NCI-H146 (cell line): ENCODE measurements around the gene LCN10.

ENCODE experiments used
- DNase-seq: peaks from one replicate; lab custom pipeline; 2025; lab: John Stamatoyannopoulos, UW

LCN10 gene

DNA sequence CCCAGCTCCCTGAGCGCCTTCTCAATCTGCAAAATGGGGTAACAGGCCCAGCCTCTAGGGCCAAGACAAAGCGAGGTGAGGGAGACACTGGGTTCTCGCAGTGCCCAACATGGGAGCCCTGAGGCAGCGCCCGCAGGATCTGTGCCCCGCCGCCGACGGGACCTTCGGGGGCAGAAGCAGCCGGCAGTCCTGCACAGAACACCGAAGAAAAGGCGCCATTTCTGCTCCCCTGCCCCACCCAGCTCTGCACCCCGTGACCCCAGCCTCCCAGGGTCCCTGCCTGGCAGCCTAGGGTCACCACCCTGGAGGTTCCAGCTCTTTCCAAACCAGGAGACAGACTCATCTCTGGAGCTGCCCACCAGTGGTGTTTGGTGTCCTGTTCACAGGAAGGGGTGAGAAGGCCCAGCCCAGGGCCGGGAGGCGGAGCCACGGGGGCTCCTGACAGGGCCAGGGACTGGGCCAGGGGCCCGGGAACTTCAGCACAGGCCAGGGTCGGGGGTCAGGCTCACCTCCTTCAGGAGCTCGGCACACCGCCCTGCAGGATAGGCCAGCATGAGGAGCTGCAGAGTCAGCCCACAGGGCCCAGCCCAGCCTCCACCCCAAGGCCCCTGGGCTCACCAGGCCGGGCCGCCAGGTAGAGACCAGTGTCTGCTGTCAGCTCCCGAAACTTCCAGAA lies 12.0 kb upstream of the LCN10 start:
- no peak for DNase-seq

DNA sequence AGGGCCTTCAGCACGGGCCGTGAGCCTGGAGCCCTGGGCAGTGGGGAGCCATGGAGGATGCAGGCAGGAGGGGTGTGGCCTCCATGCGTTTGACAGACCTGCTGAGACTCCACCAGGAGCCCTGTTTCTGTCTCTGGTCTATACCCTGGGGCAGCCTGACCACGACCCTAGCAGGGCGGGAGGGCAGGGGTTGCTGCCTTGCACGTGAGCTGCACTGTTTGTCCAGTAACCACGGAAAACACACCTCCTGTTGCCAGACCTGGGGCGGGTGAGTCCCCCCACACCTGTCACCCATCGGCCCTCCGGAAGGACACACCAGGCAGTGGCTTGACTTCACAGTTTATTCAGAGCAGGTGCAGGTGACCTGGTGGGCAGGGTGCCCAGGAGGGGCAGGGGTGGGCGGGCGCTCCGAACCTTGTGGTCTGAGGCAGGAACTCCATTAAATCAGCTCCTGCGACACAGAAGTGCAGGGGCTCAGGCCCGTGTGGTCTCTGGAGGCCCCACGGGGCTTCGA lies 11.4 kb upstream of the LCN10 start:
- DNase-seq, result peak; percentile 85

DNA sequence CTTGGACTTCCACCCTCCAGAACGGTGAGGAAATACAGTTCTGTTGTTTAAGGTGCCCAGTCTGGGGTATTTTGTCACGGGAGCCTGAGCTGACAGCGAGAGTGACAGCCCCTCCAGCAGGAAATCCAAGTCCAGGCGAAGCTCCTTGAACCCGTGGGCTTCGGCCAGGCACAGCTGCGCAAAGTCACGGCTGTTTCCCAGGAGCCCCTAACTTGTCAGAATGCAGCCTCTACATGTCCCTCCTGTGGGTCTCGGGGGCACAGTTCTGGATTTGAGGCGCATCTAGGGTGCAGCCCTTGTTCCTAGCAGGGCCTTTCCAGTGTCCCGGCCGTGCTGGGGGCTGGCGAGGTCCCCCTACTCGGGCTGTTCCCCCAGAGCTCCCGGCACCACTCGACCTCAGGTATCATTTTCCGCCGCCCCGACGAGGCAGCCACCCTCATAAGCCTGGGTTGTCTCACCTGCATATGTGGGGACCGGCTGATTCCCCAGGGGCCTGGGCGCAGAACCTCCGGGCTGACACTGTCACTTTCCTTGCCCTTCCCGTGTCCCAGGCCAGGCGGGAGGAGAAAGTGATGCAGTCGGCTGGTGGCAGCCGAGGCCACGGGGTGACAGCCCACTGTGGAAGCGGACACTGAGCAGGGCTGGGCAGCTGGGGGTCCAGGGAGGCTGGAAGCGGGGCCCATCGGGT lies 10.8 kb upstream of the LCN10 start:
- DNase-seq, result no peak

DNA sequence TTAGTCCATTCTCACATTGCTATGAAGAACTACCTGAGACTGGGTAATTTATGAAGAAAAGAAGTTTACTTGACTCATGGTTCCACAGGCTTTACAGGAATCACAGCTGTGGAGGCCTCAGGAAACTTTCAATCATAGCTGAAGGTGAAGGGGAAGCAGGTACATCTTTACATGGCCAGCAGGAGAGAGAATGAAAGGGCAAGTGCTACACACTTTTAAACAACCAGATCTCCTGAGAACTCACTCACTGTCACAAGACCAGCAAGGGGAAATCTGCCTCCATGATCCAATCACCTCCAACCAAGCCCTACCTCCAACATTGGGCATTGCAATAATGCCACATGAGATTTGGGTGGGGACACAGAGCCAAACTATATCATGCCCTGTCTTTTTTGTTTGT lies 9.1 kb upstream of the LCN10 start:
- no peak for DNase-seq

DNA sequence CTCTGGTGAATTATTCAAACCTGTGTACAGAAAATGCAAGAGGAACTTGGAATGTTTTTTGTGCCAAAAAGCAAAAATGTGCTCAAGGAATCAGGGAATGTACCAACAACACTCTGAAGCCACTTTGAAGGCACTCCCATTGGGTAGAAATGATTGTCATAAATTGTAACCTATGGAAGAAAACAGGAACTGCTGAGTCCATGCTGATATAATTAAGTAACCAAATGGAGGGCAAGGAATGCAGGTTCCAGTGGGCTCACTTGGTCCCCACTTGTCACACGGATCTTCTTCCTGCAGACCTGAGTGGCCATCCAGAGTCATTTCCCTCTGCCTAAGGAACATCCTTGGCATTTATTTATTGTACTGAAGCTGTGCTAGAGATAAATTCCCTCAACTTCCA lies 8.5 kb upstream of the LCN10 start:
- no peak for DNase-seq

DNA sequence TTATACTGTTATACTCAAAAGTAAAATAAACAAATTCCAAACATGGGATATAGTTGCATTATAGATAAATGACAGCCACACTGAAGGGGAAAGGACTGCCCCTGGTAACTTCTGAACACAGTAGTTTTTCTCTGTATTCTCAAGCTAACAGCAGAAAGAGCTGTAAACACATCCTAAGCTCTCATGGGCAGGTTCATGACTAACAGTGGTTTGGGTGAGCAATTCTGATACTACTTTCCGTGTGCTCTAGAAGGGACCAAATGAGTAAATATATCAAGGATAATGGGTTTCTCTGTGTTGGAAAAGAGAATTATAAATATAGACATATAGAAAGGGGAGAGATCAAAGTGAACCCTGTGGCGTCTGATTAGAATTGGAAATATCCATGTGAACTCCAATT lies 7.8 kb upstream of the LCN10 start:
- DNase-seq, result no peak

DNA sequence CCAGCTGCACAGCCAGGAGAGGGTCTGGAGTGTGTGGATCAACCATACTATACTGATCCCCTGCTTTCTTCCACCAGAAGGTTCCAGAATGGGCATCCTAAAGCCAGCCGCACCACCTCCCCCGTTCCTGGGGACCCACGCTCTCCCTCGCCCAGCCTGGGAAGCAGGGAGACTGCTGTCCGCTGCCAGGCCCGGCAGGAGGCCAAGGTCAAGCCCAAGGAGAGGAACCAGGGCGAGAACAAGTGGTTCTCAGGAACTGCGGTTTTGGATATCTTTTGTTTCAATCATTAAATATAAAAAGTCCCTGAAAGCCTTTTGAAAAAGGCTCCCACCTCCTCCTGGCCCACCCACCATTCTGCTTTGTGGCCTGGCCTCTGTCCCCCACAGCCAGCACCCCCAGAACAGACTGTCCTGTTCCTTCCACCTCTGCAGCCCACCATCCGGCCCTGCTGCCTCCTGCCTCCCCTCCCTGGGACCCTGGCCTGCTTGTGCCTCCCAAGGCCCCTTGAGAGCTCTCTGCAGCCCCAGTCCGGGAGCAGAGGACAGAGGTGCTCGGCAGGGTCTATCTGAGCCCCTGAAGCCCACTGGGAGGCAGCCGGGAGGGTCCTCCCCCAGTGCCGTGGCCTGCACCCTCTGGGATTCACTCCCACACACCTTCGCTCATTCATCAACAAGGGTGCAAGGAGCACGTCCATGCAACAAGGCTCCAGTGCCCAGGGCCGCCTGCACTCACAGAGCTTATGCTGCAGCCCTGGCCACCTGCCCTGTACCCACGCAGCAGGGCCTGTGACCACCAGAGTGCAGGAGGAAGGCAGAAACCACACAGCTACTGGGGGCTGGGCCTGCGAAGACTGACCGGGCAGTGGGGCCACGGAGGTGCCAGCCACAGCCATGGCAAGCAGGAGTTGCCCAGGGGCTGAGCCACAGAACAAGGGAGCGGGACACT lies 6.2 kb upstream of the LCN10 start:
- no peak for DNase-seq

DNA sequence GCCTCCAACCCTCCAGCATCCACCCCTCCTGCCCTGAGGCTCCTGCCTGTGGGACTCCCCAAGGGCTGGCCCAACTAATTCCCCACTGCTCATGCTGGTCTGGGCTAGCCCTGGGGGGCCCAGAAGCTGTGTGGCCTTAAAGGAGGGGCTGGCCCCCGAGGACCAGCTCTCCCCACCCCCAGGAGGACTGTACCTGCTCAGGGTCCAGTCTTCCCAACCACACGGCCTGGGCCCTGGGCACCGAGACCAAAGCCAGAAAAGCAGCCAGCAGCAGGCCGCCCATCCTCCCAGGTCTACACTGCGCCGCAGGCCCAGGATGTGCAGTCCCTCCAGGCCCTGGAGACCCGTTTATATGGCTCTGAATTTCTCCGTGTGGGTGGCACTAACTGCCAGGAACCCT lies 5.5 kb upstream of the LCN10 start, which contains the start of gene LCN6:
Gene LCN6, minus strand, starts transcription at position 325 of the 400 bp plus-strand sequence. Its CDS starts 42 bp downstream, at position 283.
- no peak for DNase-seq

DNA sequence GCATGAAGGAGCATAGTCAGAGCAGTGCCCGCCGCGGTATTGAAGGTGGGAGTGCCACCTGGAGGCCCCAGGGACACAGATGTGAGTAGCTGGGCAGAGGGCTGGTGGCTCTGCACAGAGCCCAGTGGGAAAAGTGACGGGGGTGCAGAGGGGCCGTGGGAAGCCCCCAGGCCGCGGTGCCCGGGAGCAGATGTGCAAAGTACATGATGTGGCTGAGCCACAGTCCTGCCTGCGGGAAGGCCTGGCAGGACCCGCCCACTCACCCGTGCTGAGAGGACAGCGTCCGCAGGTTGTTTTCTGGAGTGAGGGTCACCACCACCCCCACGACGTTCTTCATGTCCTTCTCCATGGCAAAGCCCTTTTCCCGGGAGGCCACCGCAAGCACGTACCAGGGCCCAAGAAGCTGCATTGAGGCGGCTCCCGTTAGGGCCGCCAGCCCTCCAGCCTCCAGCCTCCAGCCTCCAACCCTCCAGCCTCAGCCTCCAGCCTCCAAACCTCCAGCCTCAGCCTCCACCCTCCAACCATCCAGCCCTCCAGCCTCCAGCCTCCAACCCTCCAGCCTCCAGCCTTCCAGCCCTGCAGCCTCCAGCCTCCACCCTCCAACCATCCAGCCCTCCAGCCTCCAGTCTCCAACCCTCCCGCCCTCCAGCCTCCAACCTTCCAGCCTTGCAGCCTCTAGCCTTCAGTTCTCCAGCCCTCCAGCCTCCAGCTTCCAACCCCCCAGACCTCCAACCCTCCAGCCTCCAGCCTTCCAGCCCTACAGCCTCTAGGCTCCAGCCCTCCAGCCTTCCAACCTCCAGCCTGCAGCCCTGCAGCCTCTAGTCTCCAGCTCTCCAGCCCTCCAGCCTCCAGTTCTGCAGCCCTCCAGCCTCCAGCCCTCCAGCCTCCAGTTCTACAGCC lies 4.7 kb upstream of the LCN10 start:
- DNase-seq, result no peak

DNA sequence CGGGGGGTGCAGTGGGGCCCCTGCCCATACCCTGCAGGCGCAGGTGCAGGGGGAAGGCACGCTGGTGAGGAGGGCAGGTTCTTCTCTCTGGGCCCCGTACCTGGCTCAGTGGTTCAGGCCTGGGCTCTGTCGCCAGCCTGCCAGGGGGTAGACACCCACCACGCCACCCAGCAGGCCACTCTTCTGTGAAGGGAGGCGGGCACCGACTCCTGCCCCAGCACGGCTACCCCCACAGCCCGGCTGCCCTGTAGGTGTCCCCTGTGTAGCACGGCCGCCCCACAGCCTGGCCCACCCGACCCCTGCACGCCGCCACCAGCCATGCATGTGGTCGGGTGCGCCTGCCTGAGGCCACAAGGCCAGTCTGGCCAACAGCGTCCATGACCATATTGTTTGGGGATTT lies 3.9 kb upstream of the LCN10 start:
- no peak for DNase-seq

DNA sequence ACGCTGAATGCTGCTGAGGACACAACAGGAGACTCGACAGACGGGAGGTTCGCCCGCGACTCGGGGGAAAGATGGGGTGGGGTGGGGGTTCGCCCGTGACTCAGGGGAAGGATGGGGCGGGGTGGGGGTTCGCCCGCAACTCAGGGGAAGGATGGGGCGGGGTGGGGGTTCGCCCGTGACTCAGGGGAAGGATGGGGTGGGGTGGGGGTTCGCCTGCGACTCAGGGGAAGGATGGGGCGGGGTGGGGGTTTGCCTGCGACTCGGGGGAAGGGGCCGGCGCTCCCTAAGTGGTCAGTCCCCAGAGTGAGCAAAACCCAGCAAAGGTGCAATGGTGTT lies 3.4 kb upstream of the LCN10 start:
- no peak for DNase-seq

DNA sequence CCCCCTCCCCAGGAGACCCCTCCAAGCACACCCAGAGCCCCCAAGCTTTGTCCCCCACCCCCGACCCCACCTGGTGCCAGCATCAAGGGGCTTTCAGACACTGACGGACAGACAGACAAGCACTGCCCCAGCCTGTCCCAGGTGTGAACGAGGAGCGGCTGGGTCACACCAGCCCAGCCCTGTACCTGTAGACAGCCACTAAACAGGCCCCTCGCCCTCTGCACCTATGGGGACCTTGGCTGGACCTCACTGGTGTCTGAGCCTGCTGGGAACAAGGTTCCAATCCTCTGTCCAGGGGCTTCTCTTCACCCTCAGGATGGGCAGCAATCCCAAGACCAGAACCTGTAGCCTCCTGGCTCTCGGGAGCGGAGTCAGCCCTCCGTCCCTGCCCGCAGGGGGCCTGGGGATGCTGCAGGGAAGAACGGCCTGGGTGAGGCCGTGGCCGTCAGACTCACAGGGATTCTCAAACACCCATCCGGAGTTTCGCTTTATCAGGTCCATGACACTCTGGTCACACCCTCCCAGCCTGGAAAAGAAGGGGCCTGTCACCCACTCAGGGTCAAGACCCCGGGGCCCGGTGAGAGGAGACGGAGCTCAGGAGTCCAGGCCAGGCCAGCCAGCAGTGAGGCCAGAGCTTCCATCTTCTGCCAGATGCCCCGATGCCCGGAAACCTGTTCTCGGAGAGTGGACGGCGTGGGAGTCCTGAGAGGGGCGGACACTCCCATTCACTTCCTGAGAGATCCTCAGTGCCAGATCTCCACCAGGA lies 2.8 kb upstream of the LCN10 start:
- DNase-seq, result no peak

DNA sequence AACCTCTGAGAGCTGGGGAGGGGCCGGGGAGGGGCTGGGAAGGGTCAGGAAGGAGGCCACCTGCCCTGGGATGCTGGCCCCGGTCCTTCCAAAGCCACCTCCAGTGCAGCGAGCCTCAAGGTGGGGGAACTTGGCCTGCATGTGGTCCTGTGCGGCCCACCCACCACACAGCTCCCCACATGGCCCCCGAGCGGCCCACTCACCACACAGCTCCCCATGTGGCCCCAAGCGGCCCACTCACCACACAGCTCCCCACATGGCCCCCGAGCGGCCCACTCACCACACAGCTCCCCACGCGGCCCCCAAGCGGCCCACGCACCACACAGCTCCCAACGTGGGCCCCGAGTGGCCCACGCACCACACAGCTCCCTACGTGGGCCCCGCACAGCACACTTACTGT lies 2.0 kb upstream of the LCN10 start:
- no peak for DNase-seq

DNA sequence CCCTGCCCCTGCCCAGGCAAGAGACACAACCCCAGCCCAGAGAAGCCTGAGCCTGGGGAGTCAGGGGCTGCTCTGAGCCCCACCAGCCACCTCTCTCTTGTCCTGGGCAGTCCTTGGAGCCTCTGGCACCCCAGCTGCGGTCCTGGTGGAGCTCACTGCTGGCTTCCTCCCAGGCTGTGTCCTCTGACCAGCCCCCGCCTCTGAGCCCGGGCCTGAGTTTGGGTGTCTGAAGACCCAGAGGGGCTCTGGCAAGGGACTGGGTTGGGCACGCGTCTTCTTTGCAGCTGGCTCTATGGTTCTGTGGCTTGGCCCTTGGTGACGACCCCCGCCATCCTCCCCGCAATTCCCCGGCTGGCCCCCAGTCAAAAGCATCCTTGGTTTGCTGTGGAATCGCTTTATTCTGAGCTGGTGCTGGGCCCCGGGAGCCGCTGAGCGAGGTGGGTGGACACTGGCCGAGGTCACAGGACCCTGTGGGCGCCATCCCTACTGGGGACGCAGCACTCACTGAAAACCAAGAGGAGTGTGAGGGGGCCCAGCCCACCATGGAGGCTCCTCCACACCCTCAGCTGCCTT lies 985 bp upstream of the LCN10 start:
- DNase-seq, result no peak

DNA sequence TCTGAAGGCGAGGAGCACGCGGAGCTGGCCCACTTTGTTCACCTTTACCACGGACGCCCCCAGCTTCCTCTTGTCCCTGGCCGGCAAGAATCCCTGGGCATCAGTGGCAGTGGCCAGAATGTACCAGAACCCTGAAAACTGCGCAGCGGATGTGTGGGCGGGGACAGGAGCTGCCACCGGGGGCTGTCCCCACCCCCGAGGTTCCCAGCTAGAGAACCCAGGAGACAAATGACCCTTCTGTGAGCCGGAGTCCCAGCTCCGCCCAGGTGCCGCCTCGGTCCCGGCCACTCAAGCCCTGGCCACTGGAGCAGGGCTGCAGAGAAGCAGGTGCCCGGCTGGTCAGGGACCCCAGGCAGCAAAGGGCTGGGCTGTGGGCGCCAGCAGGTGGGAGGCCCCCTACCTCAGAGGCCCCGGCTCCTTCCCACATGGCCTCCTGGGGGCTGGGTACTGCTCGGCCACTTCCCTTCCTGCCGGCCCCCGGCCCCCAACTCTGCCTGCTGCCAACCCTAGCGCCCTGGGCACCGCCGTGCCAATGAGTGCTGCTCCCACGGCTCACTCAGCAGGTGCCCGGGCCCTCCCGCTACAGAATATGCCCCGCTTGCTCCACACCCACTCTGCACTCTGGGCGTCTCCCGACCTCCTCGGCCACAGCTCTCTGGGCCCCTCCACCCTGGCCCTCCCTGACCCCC lies 713 bp downstream of the LCN10 start:
- peak; percentile 15 for DNase-seq

DNA sequence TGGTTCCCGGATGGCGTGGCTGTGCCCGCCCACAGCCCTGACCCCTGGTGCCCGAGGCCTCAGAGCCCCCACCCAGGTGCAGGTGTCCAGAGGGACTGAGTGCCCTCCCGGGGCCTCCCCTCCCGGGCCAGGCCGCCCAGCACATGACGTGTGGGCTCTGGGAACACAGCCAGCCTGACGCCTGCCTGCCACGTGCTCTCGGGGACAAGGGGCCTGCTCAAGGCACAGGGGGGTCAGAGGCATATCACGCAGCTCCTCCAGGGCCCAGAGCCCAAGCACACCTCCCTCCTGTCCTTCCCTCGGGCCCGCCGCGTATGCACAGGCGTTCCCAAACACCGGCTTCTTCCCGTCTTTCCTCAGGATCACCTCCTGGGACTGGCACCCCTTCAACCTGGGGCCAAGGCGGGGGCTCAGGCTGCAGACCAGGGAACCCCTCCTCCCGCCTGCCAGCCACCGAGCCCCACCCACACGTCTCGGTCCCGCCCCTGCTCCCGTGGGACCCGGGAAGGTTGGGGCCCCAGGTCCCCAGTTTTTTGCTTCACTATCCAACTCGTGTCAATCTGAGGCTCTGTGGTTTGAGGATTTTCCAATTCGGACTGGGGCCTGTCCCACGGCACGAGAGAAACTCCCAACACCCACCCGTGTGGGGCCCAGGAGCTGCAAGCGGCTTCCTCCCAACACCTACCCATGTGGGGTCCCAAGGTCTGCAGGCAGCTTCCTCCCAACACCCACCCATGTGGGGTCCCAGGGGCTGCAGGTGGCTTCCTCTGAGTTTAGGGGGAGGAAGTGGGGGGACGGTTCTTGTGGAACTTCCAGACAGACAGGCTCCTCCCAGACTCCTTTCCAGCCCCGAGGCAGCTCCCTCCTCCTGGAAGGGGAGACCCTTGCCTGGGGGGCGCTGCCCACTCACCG lies 1.5 kb downstream of the LCN10 start:
- no peak for DNase-seq

DNA sequence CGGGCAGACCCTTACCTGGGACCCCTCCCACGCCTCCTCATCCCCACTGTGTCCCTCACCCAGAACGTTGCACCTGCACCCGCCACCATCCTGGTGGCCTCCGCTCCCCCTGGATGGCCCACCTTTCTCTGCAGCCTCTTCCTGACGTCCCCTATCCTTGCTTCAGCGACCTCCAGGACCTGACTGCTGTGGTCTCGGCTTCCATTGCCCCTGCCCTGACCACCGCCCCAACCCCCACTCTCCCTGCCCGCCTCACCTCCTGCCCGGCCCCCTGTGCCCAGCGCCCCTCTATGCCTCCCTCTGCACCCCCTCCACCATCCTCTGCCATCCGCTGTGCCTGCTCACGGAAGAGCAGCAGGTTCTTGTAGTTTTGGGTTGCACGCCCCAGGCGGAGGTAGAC lies 2.2 kb downstream of the LCN10 start:
- DNase-seq, result no peak

DNA sequence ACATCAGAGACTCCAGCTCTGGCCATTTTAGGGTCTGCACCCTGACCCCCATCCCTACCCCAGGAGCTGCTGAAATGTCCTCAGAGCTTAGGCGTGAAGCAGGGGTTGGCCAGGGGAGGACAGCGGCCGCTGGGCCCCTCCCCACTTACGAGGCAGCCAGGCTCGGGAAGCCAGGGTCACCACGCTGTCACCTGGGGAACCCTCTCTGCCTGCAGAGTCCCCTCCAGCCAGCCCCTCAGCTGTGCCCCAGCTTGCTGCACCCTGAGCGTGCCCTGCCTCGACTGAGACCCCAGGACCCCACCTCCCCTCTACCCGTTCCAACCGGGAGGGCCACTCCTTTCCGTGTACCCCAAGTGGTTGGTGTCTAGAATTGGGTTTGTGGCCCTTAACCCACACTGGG lies 2.7 kb downstream of the LCN10 start:
- DNase-seq, result no peak

DNA sequence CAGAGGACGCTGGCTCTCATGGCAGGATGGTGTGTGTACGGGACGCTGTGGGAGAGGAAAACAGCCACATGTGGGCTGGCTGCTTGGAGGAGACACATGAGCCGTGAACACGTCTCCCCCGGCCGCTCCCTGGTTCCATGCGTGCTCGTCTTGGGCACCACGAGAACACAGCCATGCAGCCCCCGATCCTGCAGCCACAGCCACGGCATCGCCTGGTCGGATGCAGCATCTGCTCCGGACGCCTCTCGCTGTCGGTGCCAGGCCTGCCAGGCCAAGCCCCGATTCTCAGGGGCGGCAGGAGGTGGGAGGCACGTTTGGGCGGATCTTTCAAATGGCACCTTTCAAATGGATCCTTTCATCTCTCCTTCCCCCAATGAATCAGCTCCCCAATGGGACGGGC lies 3.2 kb downstream of the LCN10 start:
- DNase-seq, result no peak
